GM06990 (cell line): ENCODE measurements around the gene PLA2G4A.

Experiments
- DNase-seq: peaks from one replicate; pipeline ENCODE4 v3.0.0-alpha.2; 2011; ENCODE audit not compliant: insufficient read length; ENCODE audit errors: extremely low read depth
- H3K27me3 ChIP-seq: replicated peaks from 2 replicates; pipeline ENCODE4 v1.6.0; 2011; ENCODE audit warnings: low read length; ENCODE audit not compliant: control insufficient read depth, insufficient read depth
- H3K36me3 ChIP-seq: 2 replicates; pipeline ENCODE4 v1.5.1; 2011; ENCODE audit warnings: low read length; ENCODE audit not compliant: control insufficient read depth, insufficient read depth
- H3K4me3 ChIP-seq: replicated peaks from 2 replicates; pipeline ENCODE4 v1.5.1; 2011; ENCODE audit warnings: low read depth, mild to moderate bottlenecking, control low read depth, low read length
- CTCF ChIP-seq: IDR thresholded peaks from 2 replicates; pipeline ENCODE4 v1.5.1; 2011; ENCODE audit warnings: low read length, control low read depth, mild to moderate bottlenecking, inconsistent platforms; ENCODE audit not compliant: insufficient read depth, poor library complexity, severe bottlenecking

The PLA2G4A gene

GRCh38 chr1:186884251-186884650 is 55.5 kb downstream of the PLA2G4A start:
- no peak for TF ChIP-seq CTCF
- Histone ChIP-seq H3K36me3 (no peaks in the 10 kb centered on the region), H3K4me3 (no peak overlapping the region), H3K27me3 (no peaks in the 10 kb centered on the region)
- DNase-seq: no peak

GRCh38 chr1:186887203-186887602 is 58.5 kb downstream of the PLA2G4A start:
- TF ChIP-seq CTCF: no peak

GRCh38 chr1:186888367-186888766 is 59.6 kb downstream of the PLA2G4A start:
- TF ChIP-seq CTCF: no peak
- no peak for DNase-seq
- Histone ChIP-seq H3K36me3 (no peaks in the 10 kb centered on the region), H3K4me3 (no peak overlapping the region), H3K27me3 (no peaks in the 10 kb centered on the region)

More at GRCh38 chr1:186887203-186887602, 58.5 kb downstream of the PLA2G4A start:
- H3K4me3 ChIP-seq: no peak overlapping the region
- no peaks in the 10 kb centered on the region for H3K36me3 ChIP-seq
- no peak for DNase-seq
- H3K27me3 ChIP-seq: no peaks in the 10 kb centered on the region

GRCh38 chr1:186892936-186893335 is 64.2 kb downstream of the PLA2G4A start:
- no peak for DNase-seq
- Histone ChIP-seq H3K4me3 (no peak overlapping the region), H3K36me3 (no peaks in the 10 kb centered on the region), H3K27me3 (no peaks in the 10 kb centered on the region)
- no peak for TF ChIP-seq CTCF

GRCh38 chr1:186894415-186894814 is 65.7 kb downstream of the PLA2G4A start:
- H3K27me3 ChIP-seq: no peaks in the 10 kb centered on the region
- H3K36me3 ChIP-seq: no peaks in the 10 kb centered on the region
- H3K4me3 ChIP-seq: no peak overlapping the region
- no peak for DNase-seq
- TF ChIP-seq CTCF: no peak

GRCh38 chr1:186896211-186896610 is 67.5 kb downstream of the PLA2G4A start:
- no peak for TF ChIP-seq CTCF
- H3K4me3 ChIP-seq: no peak overlapping the region
- no peaks in the 10 kb centered on the region for H3K27me3 ChIP-seq

More at GRCh38 chr1:186896211-186896610, 67.5 kb downstream of the PLA2G4A start:
- H3K36me3 ChIP-seq: no peaks in the 10 kb centered on the region
- DNase-seq: no peak
